Gastrocnemius medialis (tissue), 4 donors: ENCODE data around the gene ATP11A. TPM values are rescaled to one million over a fixed set of nuclear protein-coding genes. Genes with fewer than 3 reads are reported as not detected.

Source experiments
- ATAC-seq, 2 donors: fragments of 150-250 bp; one replicate each; pipeline ENCODE4 v1.9.1; 2016
- DNase-seq, 2 donors: peaks; one replicate each; pipeline ENCODE4 v3.0.0-alpha.2; 2019
- H3K27ac ChIP-seq, 4 donors: fragments of 200-600 bp; sonication (generic); 1 replicate in 1 of 4; 2 replicates in 3 of 4; pipeline ENCODE4 v1.5.1; 2016 to 2018; ENCODE audit warnings: mild to moderate bottlenecking in 2 of 4, moderate library complexity in 1 of 4
- H3K27me3 ChIP-seq, 3 donors: fragments of 200-600 bp; sonication (generic) in 2 of 3; 1 replicate in 1 of 3; 2 replicates in 2 of 3; pipeline versions ENCODE4 v1.5.1 to v1.6.0; 2016 to 2019; ENCODE audit warnings: mild to moderate bottlenecking in 1 of 3, moderate library complexity in 1 of 3
- H3K36me3 ChIP-seq, 2 donors: fragments of 200-600 bp; sonication (generic) in 1 of 2; one replicate each; pipeline ENCODE4 v1.5.1; 2017 to 2018
- H3K4me1 ChIP-seq, 2 donors: fragments of 200-600 bp; sonication (generic) in 1 of 2; one replicate each; pipeline ENCODE4 v1.5.1; 2016 to 2017; ENCODE audit warnings: mild to moderate bottlenecking in 2 of 2
- H3K4me3 ChIP-seq, 4 donors: fragments of 200-600 bp; sonication (generic) in 3 of 4; 1 replicate in 1 of 4; 2 replicates in 3 of 4; pipeline ENCODE4 v1.5.1; 2016 to 2019; ENCODE audit warnings: mild to moderate bottlenecking in 2 of 4
- H3K9me3 ChIP-seq, 3 donors: fragments of 200-600 bp; sonication (generic) in 2 of 3; 1 replicate in 1 of 3; 2 replicates in 2 of 3; pipeline ENCODE4 v1.5.1; 2016 to 2019
- POLR2A ChIP-seq, 2 donors: fragments of 450-650 bp; IDR thresholded peaks; one replicate each; pipeline ENCODE4 v1.6.1; 2017; ENCODE audit warnings: antibody characterized with exemption in 2 of 2, mild to moderate bottlenecking in 2 of 2, moderate library complexity in 2 of 2
- in situ Hi-C, 4 donors: fragments of 200-750 bp; cut with MboI; loops; one replicate each; pipeline versions ENCODE4 v1.15.0 to v1.8.0; 2017; ENCODE audit warnings: low sequenced_read_pairs in 4 of 4
- intact Hi-C: fragments of 100-400 bp; cut with DNase I; formaldehyde crosslinking; loops from one replicate; pipeline ENCODE4 v1.15.1; 2023; ENCODE audit warnings: low total_unique reads
- total RNA-seq, 4 donors: library from RNA; depleted of rRNA; stranded (reverse); fragments of >200 nt; gene quantifications; one replicate each; pipeline versions ENCODE4 v1.1.0 to v1.2.3, GENCODE V29; 2016
- TF ChIP-seq, protein P1 (sequence below), 5 experiments: fragments of 450-650 bp in 3 of 5; fragments of 200-600 bp in 2 of 5; sonication (generic) in 2 of 5; IDR thresholded peaks in 4 of 5; conservative IDR thresholded peaks in 1 of 5; 1 replicate in 4 of 5; 2 replicates in 1 of 5; pipeline ENCODE4 v1.5.1; 2016 to 2019; ENCODE audit warnings: antibody characterized with exemption in 5 of 5, mild to moderate bottlenecking in 3 of 5, moderate library complexity in 3 of 5

ATP11A gene
- total RNA-seq, 4 donors from 2014 or later = 10.0 to 14.2 (median 12.6) TPM

DNA sequence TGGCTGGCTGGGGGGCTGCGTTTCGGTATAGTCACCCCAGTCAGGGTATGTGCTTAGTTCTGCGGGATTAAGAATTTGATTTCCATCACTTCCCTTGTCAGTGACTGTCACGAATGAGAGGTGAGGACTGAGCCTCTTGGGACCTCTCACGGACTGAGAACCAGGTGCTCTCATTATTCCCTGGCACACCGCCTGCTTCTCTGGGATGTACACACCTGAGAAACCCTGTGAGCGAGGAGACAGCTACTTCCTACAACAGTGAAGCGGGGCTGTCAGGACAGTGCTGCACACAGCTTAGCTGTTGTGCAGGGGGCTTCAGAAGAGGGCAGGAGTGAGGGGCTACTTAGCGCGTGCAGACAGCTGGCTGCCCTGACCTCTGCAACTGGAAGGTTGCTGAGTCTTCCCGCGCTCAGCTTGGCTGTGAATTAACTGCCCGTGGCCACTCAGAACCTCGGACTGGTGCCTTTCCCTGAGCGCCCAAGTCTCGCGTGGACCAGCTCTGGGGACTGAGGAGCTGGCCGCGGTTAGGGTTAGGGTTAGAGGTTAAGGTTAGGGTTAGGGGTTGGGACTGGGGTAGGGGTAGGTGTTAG lies 213.9 kb downstream of the ATP11A start:
- H3K36me3 ChIP-seq = no peaks in the 10 kb centered on the region
- H3K4me1 ChIP-seq = no peaks in the 10 kb centered on the region
- no peaks in the 10 kb centered on the region for H3K9me3 ChIP-seq
- ATAC-seq (no peak), DNase-seq (no peak)
- no peak overlapping the region for H3K4me3 ChIP-seq
- H3K27ac ChIP-seq = no peak overlapping the region
- H3K27me3 ChIP-seq = peaks cover 5 to 15% (median 13%) of the 10 kb centered on the region in 3 donors
- in situ Hi-C loops (no loop called here), intact Hi-C loops (no loop called here)
- no peak for TF ChIP-seq POLR2A (IDR thresholded peaks at IDR 0.05)
- TF ChIP-seq, protein P1, sequence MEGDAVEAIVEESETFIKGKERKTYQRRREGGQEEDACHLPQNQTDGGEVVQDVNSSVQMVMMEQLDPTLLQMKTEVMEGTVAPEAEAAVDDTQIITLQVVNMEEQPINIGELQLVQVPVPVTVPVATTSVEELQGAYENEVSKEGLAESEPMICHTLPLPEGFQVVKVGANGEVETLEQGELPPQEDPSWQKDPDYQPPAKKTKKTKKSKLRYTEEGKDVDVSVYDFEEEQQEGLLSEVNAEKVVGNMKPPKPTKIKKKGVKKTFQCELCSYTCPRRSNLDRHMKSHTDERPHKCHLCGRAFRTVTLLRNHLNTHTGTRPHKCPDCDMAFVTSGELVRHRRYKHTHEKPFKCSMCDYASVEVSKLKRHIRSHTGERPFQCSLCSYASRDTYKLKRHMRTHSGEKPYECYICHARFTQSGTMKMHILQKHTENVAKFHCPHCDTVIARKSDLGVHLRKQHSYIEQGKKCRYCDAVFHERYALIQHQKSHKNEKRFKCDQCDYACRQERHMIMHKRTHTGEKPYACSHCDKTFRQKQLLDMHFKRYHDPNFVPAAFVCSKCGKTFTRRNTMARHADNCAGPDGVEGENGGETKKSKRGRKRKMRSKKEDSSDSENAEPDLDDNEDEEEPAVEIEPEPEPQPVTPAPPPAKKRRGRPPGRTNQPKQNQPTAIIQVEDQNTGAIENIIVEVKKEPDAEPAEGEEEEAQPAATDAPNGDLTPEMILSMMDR (IDR thresholded peaks at IDR 0.05 in 4 of 5, conservative IDR thresholded peaks at IDR 0.05 in 1 of 5) = no peak

DNA sequence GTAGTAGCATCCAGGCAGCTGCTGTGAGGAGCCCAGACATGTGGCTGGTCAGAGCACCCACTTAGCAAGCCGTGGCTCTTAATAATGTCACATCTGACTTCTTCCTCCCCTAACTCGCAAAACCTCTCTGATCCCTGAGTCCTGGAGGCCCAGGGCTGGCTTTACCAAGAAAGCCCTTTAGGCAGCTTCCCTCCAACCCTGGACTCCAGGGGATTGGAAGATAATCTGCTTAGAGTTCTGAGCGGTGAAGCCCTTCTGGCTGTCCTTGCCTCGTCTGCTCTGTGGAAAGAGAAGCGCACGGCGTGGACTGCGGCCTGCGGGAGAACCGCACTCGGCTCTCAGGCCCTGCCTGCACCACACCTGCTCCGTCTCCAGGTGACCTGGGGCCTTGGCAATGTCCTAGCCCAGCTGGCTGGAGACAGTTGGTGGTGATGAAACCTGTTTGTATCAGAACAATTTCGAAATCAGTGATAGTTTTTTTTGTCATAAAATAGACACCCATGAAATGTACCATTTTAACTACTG lies 214.7 kb downstream of the ATP11A start:
- Histone ChIP-seq H3K27ac (no peak overlapping the region), H3K4me3 (no peak overlapping the region), H3K4me1 (no peaks in the 10 kb centered on the region), H3K36me3 (no peaks in the 10 kb centered on the region), H3K9me3 (no peaks in the 10 kb centered on the region), H3K27me3 (peaks cover 7 to 13% (median 12%) of the 10 kb centered on the region in 3 donors)
- no peak for ATAC-seq
- intact Hi-C loops = no loop called here
- in situ Hi-C loops = no loop called here
- TF ChIP-seq, protein P1 (IDR thresholded peaks at IDR 0.05 in 4 of 5, conservative IDR thresholded peaks at IDR 0.05 in 1 of 5) = no peak
- TF ChIP-seq POLR2A (IDR thresholded peaks at IDR 0.05) = no peak
- no peak for DNase-seq

DNA sequence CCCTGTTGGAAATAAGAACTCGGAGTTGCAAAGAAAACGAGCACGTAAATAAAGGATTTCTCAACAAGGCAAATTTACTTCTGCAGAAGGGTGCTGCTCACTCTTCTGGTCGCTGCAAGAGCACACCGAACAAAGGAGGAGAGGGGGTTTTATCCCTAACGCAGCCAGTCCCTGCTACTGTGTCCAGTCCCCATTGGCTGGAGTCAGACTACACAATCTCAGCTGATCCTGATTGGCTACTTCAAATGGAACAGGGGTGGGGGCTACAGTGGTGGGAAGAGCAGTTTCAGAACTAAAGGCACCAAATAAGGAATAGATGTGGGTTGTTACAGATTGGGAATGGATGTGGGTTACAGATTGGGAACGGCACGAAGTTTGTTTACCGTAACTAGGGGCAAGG lies 215.2 kb downstream of the ATP11A start:
- H3K27me3 ChIP-seq = peaks cover under 1 to 13% (median 8%) of the 10 kb centered on the region in 3 donors
- DNase-seq (no peak), ATAC-seq (no peak)
- H3K36me3 ChIP-seq = no peaks in the 10 kb centered on the region
- H3K4me1 ChIP-seq = no peaks in the 10 kb centered on the region
- TF ChIP-seq, protein P1 (IDR thresholded peaks at IDR 0.05 in 4 of 5, conservative IDR thresholded peaks at IDR 0.05 in 1 of 5) = no peak
- TF ChIP-seq POLR2A (IDR thresholded peaks at IDR 0.05) = no peak
- no peak overlapping the region for H3K27ac ChIP-seq
- intact Hi-C loops = no loop called here
- H3K9me3 ChIP-seq = no peaks in the 10 kb centered on the region
- in situ Hi-C loops = no loop called here
- H3K4me3 ChIP-seq = no peak overlapping the region

DNA sequence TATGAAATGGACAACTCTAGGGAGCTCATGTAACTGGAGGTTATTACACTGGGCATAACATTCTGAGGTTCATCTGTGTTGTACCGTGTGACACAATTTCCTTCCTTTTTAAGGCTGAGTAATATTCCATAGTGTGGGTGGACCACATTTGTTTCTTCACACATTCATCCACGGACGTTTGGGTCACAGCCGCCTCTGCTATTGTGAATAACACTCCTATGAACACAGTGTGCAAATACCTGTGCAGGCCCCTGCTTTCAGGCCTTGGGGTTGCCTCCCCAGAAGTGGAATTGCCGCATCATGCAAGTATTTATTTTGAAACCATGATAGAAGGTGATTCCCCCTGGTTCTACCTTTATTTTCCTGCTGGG lies 215.8 kb downstream of the ATP11A start:
- intact Hi-C loops (no loop called here), in situ Hi-C loops (no loop called here)
- no peaks in the 10 kb centered on the region for H3K4me1 ChIP-seq
- no peak overlapping the region for H3K27ac ChIP-seq
- TF ChIP-seq POLR2A (IDR thresholded peaks at IDR 0.05) = no peak
- H3K27me3 ChIP-seq = peaks cover 3 to 15% (median 12%) of the 10 kb centered on the region in 3 donors
- H3K9me3 ChIP-seq = no peaks in the 10 kb centered on the region
- H3K36me3 ChIP-seq = no peaks in the 10 kb centered on the region
- ATAC-seq = no peak
- H3K4me3 ChIP-seq = no peak overlapping the region
- no peak for DNase-seq

GRCh38 chr13:112905990-112906641 lies 216.3 kb downstream of the ATP11A start:
- Histone ChIP-seq H3K4me3 (no peak overlapping the region), H3K9me3 (no peaks in the 10 kb centered on the region), H3K4me1 (no peaks in the 10 kb centered on the region), H3K27ac (no peak overlapping the region), H3K36me3 (no peaks in the 10 kb centered on the region), H3K27me3 (peaks cover 8 to 16% (median 13%) of the 10 kb centered on the region in 3 donors)
- in situ Hi-C loops (no loop called here), intact Hi-C loops (no loop called here)
- ATAC-seq (no peak), DNase-seq (no peak)
- TF ChIP-seq, protein P1 (IDR thresholded peaks at IDR 0.05 in 4 of 5, conservative IDR thresholded peaks at IDR 0.05 in 1 of 5) = no peak
- TF ChIP-seq POLR2A (IDR thresholded peaks at IDR 0.05) = no peak
